T-helper 2 cell treated with Interferon-gamma antibody and Interleukin-4, amounts not matched to agents 100 ng/mL and 5 ng/mL, for 36 hours (primary cell): ENCODE results near the gene SFXN3. TPM values are rescaled to one million over a fixed set of nuclear protein-coding genes. Genes with fewer than 3 reads are reported as not detected.

Source experiments
- intact Hi-C: fragments of 100-400 bp; cut with micrococcal nuclease; formaldehyde crosslinking; loops from one replicate; pipeline ENCODE4 v1.15.1; 2023
- total RNA-seq: library from RNA; stranded (reverse); gene quantifications from 2 replicates; pipeline ENCODE4 v1.2.3, GENCODE V29; 2022

Gene SFXN3, protein sequence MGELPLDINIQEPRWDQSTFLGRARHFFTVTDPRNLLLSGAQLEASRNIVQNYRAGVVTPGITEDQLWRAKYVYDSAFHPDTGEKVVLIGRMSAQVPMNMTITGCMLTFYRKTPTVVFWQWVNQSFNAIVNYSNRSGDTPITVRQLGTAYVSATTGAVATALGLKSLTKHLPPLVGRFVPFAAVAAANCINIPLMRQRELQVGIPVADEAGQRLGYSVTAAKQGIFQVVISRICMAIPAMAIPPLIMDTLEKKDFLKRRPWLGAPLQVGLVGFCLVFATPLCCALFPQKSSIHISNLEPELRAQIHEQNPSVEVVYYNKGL
- 27.8 and 29.2 TPM in 2 replicates for total RNA-seq

DNA sequence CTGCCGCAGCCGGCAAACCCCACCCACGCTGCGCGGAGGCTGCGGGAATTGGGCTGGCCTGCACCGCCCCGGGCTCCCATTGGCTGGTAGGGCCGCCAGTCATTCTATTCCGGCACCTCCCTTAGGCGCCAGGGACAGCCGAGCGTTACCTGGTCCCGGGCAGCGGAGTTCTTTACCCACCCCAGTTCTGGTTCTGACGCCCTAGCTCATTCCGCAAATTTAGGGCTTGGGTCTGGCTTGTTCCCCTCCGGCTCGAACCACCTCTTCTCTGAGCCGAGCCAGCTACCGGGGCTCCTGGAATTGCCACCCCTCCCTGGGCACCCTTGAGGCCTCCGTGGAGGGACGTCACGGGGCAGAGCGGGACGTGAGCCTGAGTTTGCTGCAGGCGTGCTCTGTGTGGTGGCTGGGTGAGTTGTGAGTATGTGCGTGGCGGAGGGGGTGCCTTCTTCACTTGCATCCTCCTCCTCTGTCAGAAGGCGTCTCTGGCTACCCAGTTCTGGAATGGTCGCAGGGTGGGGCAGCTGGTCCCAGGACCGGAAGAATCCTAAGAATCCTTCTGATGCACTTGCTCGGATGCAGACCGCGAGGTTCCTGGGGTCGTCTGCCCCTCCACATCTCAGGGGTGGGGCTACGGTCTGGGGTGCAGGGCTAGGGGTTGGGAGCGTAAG, at the start of gene SFXN3, which contains the start of gene PDZD7:
Gene SFXN3, plus strand, starts transcription at position 107 of the 668 bp plus-strand sequence. CDS start 3,461 bp downstream, outside the sequence.
Gene PDZD7, minus strand, starts transcription at position 2 of the 668 bp plus-strand sequence. CDS start 910 bp downstream, outside the sequence.
- intact Hi-C loops, result loop anchor here (1.0 kb wide), 1 partner anchor 32 kb away; the partner anchor contains the start of gene LZTS2

DNA sequence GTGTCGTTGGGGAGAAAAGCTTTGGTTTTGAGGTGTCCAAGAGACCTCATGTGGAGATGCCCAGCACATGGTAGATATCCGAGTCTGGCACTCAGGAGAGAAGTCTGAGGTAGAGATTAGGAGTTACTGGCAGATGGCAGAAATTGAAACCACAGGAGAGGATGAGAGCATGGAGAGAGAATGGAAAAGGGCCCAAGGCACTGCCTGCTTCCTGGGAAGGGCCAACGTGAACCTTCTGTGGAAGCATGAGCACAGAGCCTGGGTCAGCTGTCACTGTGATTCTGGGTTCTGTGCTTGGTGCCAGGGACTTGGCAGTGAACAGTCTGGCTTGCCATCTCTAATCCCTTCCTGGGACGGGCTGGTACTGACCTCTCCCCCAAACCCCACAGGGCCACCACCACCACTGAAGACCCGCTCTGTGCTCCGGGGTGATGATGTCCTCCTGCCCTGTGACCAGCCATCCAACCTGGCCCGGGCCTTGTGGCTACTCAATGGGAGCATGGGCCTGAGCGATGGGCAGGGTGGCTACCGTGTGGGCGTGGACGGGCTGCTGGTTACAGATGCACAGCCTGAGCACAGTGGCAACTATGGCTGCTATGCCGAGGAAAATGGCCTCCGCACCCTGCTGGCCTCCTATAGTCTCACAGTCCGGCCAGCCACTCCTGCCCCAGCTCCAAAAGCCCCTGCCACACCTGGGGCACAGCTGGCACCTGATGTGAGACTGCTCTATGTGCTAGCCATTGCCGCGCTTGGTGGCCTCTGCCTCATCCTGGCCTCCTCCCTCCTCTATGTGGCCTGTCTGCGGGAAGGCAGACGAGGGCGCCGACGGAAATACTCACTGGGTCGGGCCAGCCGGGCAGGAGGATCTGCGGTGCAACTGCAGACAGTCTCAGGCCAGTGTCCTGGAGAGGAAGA, 47.9 kb upstream of the SFXN3 start:
- intact Hi-C loops, result no loop called here

DNA sequence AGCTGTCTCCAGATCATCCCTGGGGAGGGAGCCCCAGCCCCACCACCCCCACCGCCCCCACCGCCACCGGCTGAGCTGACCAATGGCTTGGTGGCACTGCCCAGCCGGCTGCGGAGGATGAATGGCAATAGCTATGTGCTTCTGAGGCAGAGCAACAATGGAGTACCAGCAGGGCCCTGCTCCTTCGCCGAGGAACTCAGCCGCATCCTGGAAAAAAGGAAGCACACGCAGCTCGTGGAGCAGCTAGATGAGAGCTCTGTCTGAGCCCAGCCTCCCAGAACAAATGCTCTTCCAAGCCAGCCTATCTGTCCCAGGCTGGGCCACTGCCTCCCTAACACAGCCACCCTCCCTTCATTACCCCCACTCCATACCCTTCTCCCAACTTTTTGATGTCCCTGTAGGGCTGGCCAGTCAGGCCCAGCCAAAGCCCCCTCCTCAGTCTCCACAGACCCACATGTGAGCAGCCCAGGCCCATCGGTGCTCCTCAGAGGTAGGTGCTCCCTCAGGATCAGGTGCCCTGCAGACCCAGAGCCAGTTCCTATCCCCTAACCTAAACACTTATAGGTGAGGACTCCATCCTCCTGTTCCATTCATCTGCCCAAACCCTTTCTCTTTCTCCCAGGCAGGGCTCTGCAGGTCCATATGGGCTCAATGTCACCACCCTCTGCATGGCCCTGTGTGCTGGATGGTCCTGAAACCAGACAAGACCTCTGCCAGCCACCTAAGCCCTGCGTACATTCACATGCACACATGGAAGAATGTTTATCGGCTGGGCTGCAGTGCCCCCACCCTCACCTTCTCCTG, 47.0 kb upstream of the SFXN3 start:
- intact Hi-C loops, result no loop called here

DNA sequence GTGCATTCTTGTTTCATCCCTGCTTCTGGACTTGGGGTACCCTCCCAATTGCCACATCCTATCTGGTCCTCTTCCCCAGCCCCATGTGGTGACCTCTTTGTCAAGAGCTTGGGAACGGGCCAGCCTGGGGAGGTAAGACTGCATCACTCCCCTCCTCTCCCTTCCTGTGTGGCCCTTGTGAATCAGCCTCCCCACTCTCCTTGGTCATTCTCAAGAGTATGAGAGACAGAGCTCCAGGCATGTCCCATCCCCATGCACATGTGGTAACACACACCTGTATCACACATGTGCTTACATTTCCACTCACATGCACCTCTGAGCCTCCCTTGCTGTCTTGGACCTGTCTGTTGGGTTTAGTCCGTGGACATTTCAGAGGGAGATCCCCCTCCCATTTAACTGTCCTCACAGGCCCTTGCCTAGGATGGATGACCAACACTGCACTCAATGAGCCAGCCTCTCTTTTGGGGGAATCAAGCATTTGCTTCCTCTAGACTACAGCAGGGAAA, 46.3 kb upstream of the SFXN3 start:
- intact Hi-C loops, result no loop called here

DNA sequence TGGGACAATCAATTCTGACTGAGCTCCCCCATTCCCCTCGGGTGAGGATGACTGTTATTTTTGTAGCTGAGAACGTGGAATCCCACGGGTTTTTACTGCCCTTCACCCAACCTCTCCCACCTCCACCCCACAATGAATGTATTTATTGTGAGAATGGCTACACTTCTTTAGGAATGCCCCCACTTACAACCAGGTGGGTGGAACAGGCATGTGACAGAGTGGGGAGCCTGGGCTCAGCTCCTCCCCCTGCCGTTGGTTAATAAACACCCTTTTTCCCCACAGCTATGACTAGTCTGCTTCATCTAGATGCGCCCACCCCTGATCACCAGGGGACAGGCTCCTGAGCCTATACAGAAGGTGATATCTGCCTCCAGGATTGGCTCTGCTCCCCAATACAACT, 45.7 kb upstream of the SFXN3 start:
- intact Hi-C loops, result no loop called here

DNA sequence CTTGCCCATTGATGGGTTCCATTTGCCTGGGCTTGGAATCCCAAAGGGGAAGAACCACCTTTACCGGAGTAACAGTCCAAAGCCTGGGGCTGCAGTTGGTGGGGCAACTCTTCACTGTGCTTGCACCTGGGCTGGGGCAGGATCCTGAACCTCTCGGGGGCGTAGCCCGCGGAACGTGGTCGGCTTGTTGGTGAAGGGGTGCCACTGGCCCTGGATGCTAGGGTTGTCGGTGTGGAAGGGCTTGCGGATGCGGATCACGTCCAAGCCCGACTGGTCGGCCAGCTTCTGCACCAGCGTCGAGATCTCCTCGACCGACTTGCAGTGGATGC, 44.4 kb upstream of the SFXN3 start:
- intact Hi-C loops, result loop anchor here (2.0 kb wide), 2 partner anchors 16 to 74 kb away; partner anchors contain the start of gene SLF2

DNA sequence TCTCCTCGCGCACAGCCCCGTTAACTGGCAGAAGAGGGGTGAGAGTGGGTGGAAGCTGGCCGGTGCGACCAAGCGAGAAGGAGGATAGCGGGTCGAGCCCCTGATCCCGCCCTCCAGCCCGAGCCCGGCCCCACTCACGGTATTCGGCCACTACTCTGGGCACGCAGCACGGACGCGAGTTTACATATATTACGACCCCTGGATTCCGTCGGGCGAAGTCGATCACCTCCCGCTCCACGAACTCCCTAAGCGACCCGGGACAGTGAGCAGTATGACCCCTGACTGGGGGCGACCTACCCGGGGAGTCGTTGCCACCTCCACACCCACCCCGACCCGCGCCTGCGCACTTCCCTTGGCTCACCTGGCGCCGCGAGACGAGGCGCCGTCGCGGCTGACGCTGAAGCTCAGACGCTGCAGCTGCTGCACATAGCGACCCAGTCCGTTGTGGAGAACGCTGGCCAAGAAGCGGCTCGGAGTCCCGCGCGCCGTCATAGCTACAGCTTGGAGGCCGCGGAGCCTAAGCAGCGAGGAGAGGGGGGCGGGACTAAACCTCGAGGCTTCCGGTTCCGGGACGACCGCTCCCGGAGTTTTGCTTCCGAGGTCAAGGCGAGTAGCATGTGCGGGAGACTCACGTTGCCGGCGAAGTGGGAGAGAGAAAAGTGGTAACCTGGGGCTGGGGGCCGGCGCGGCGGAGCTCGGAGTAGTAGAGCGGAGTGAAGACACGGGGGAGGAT, 43.9 kb upstream of the SFXN3 start, which contains the start of the genes MRPL43 and TWNK:
Gene MRPL43, minus strand, starts transcription at position 546 of the 733 bp plus-strand sequence. Its CDS starts 54 bp downstream, at position 492.
Gene TWNK, plus strand, starts transcription at position 592 of the 733 bp plus-strand sequence. CDS start 668 bp downstream, outside the sequence.
- intact Hi-C loops, result loop anchor here (1.0 to 2.0 kb wide), 3 partner anchors 16 to 452 kb away; partner anchors contain the start of genes HIF1AN and SLF2

DNA sequence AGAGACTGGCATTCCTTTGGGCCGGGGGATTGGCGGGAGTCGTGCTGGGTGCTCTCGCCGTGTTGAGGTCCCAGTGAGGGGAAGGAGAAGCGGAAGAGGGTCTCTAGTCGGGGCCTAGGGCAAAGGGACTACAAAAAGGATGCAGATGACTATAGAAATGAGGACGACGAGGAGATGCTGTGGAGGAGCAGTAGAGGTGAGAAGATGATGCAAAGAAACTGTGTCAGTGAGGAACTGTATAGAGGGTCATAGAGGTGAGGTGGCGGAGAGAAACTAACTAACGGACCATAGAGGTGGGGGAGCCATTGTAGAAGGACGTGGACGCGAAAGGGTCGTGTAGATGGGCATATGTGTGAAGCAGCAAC, 43.4 kb upstream of the SFXN3 start:
- intact Hi-C loops, result loop anchor here (1.0 to 2.0 kb wide), 3 partner anchors 17 to 452 kb away; partner anchors contain the start of genes HIF1AN and SLF2

DNA sequence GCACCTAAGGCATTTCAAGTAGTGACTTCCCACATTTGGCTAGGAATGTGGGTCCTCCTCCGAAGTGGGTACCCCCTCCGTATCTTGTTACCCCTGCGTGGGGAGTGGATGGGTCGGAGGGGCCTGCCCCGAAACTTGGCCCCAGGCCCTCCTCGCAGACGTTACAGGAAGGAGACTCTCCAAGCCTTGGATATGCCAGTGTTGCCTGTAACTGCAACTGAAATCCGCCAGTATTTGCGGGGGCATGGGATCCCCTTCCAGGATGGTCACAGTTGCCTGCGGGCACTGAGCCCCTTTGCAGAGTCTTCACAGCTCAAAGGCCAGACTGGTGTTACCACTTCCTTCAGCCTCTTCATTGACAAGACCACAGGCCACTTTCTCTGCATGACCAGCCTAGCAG, 42.9 kb upstream of the SFXN3 start:
- intact Hi-C loops, result no loop called here

DNA sequence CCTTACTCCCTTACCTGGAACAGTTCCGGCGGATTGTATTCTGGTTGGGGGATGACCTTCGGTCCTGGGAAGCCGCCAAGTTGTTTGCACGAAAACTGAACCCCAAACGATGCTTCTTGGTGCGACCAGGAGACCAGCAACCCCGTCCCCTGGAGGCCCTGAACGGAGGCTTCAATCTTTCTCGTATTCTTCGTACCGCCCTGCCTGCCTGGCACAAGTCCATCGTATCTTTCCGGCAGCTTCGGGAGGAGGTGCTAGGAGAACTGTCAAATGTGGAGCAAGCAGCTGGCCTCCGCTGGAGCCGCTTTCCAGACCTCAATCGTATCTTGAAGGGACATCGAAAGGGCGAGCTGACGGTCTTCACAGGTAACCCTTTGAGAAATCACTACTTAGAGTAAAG, 41.9 kb upstream of the SFXN3 start:
- intact Hi-C loops, result no loop called here

DNA sequence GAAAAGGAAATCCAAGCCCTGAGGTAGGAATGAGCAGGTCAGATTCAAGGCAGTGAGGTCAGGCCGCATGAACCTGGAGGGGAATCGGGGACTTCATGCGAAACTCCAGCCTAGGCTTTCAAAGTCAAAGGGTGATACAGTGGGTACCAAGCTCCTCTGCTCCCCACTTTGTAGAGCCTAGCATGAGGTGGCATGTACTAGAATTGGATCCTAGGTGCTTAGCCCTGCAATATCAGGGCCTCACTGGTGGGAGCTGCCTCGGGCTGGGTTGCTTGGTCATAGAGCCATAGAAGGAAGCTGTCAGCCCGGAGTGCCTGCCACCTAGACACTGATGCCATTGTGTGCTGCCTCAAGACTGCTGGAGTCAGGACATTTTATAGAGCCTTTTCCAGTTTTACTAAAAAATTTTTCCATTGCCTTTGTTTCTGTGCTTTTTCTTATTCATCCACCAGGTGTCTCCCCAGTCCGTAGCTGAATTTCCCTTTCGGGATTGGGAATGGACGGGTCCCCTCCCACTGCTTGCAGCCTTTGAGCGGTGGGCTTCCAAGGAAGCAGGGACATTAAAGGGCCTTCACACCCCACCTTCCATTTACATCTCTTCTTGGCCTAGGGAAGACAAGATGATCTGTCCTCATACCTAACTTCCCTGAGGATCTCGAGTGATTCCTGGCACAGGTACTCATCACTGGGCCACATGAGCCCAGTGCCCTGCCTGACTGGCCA, 36.9 kb upstream of the SFXN3 start:
- intact Hi-C loops, result no loop called here

DNA sequence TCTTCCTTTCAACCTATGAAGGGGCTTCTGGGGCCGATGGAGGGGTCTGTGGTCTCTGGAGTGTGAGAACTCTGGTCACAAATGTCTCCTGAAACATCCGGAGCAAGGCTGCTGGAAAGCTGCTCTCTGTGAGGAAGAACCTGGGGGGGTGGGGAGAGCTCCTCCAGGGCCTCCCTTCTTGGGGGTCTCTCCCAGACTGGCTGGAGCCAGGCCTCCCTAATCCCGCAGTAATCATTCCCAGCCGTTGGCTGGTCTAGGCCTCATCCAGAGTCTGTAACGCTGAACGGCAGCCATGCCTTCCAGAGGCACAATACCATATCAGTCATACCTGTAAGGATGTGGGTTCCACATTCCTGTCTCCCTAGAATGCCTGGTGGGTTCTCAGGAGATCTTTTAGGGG, 35.9 kb upstream of the SFXN3 start:
- intact Hi-C loops, result no loop called here

DNA sequence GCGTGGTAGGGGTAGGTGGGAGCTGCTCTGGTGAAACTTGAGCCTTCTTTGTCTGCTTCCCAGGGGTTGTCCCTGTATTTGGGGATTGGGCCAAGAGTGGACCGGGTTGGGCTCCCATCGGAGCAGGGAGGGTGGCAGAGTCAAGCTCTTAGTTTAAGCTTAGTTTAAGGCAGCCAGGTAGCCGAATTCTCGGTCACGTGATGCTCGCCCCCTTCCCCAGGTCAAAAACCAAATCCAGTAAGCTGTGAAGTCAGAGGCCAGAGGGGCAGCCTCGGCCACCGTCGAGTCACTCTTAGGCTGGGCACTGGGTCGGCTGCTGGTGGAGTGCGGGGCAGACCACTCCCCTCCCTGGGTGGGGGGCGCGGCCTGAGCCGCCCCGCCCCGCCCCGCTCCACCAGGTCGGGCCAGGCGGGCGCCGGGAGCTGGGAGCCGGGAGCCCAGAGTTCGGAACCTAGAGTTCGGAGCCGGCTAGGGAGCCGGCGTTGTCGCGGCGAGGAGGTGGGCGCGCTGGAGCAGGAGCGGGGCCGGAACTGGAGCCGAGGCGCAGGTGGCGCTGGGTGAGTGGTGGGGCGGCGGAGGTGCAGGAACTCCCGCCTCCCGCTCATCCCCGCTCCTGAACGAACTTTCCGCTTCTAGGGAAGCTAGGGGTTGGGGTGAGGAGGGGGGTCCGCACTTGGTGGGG, 34.2 kb upstream of the SFXN3 start:
- intact Hi-C loops, result loop anchor here (1.0 kb wide), 2 partner anchors 63 to 84 kb away; no protein-coding TSS in a partner anchor

DNA sequence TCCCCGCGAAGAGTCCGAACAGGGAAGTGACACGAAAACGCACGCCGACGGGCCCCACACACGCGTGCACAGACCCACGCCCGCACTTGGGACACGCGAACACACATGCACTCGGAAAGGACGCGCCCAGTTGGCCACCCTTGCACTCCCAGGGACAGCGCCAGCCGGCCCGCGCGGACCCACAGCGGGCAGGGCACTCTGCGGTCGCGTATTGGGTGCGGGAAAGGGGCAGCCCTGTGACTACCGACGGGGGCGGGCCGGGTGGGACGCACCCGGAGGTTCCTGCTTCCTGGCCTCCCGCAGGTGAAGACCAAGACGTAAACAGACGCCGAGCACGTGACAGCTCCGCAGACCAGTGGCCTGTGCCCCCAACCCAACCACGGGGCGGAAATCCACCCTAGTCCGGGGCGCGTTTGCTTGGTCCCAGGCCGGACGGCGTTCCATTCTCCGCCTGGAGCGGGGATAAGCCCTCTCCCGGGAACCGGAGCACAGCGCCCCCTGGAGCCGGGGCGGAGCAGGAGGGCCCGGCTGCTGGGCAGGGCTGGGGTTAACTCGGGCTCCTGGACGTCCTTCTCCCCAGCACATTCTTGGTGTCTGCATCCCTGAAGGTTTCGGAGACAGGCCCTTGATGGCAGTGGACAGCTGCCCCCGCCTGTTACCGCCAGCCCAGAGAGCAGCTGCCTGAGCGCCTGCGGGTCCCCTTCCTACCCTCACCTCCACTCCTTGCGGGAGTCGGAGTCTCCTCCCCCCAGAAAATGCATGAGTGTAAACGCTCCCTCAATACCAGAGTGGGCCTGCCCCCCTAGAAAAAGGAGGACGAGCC, 33.5 kb upstream of the SFXN3 start:
- intact Hi-C loops, result loop anchor here (1.0 kb wide), 2 partner anchors 63 to 84 kb away; no protein-coding TSS in a partner anchor

DNA sequence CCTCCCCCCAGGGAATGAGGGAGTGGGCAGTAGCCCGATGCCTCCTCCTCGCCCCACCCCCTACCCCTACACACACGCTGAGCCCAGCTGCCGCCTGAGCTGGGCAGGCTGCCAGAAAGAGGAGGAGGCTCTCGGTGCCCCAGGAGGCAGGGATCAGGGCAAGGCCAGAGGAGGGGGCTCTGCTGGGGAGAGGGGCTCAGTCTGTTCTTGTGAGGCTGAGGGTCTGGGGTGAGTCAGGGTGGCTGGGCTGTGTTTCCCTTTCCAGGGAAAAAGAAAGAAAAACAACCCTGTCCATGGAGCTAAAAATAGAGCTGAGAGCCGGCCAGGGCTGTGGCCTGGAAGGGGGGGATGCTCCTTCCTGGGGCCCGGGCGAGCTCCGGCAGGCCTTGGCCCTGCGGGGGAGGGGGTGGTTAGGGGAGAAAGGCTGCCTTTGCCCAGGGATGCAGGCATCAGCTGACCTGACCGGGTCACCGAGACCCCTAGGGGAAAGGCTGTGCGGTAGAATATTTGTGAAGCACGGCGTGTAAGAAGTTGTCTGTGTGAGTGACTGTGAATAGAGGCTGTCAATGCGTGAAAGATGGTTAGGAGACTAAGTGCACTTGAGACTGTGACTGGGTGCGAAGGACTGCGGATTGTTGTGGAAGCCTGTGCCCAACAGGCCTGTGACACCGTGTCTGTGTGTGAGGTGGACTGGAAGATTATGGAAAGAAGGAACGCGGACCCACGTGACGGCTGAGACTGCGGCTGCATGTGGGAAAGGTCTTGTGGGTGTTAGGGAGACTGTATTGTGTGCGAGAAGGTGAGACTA, 32.6 kb upstream of the SFXN3 start:
- intact Hi-C loops, result no loop called here
